Panc1 (cell line): ENCODE data around the gene FAM210B. TPM values are rescaled to one million over a fixed set of nuclear protein-coding genes. Genes with fewer than 3 reads are reported as not detected.

ENCODE experiments used
- ATAC-seq: fragments of 200-7000 bp; cut with Tn5 transposase; 2 replicates; pipeline ENCODE4 v1.9.1; 2020; ENCODE audit warnings: mild to moderate bottlenecking, moderate library complexity
- BruUV-seq: library from RNA; stranded (reverse); fragments of 400-500 nt; replicated peaks from 2 replicates; lab custom pipeline; 2021; lab: Mats Ljungman, UMichigan
- CTCF ChIA-PET: fragments of 300-600 bp; sonication (Branson Sonifier 250); formaldehyde crosslinking; loops from one replicate; lab custom pipeline; 2022; ENCODE audit warnings: antibody characterized with exemption; lab: Charles Lee
- POLR2A ChIA-PET: fragments of 300-600 bp; sonication (Branson Sonifier 250); formaldehyde crosslinking; loops from one replicate; lab custom pipeline; 2022; ENCODE audit warnings: antibody characterized with exemption; lab: Charles Lee
- DNase-seq: peaks from one replicate; pipeline ENCODE4 v3.0.0-alpha.2; 2010; ENCODE audit warnings: low read depth, low spot score
- H3K27ac ChIP-seq: 2 replicates; pipeline ENCODE4 v1.5.1; 2011; ENCODE audit warnings: mild to moderate bottlenecking, low read length, inconsistent platforms
- H3K27me3 ChIP-seq: fragments of 200-500 bp; sonication (Bioruptor generic); 2 replicates; pipeline ENCODE4 v1.6.0; 2014; ENCODE audit warnings: low read length, inconsistent platforms; ENCODE audit not compliant: control insufficient read depth, insufficient read depth
- H3K36me3 ChIP-seq: fragments of 200-500 bp; sonication (Bioruptor generic); 2 replicates; pipeline ENCODE4 v1.5.1; 2014; ENCODE audit warnings: inconsistent platforms, mild to moderate bottlenecking, low read length, moderate library complexity; ENCODE audit not compliant: control insufficient read depth, insufficient read depth
- H3K4me1 ChIP-seq: 2 replicates; pipeline ENCODE4 v1.5.1; 2011; ENCODE audit warnings: inconsistent platforms, mild to moderate bottlenecking, low read length, moderate library complexity; ENCODE audit not compliant: control insufficient read depth, insufficient read depth
- H3K4me3 ChIP-seq, 2 experiments: 2 replicates each; pipeline ENCODE4 v1.5.1; 2011 to 2012; ENCODE audit warnings: low read depth in 2 of 2, low read length in 2 of 2, mild to moderate bottlenecking in 2 of 2, inconsistent platforms in 1 of 2, moderate library complexity in 1 of 2
- H3K9me3 ChIP-seq: fragments of 200-500 bp; sonication (Bioruptor generic); 2 replicates; pipeline ENCODE4 v1.5.1; 2014; ENCODE audit warnings: low read depth, mild to moderate bottlenecking, inconsistent platforms, low read length, moderate library complexity; ENCODE audit not compliant: control insufficient read depth, insufficient read depth
- CTCF ChIP-seq: fragments of 450-650 bp; IDR thresholded peaks from 2 replicates; pipeline ENCODE4 v1.5.1; 2017; ENCODE audit warnings: mild to moderate bottlenecking
- POLR2AphosphoS5 ChIP-seq: IDR thresholded peaks from 2 replicates; pipeline ENCODE4 v1.6.1; 2012; ENCODE audit warnings: mild to moderate bottlenecking, low read depth, low read length, moderate library complexity
- REST ChIP-seq, 2 experiments: IDR thresholded peaks; 2 replicates each; pipeline ENCODE4 v1.6.1; 2011 to 2012; ENCODE audit warnings: low read depth in 2 of 2, control low read depth in 1 of 2, low read length in 1 of 2, mild to moderate bottlenecking in 1 of 2, moderate library complexity in 1 of 2; ENCODE audit not compliant: insufficient read depth in 1 of 2
- SIN3A ChIP-seq: IDR thresholded peaks from 2 replicates; pipeline ENCODE4 v1.6.1; 2012; ENCODE audit warnings: low read depth, mild to moderate bottlenecking, low read length, moderate library complexity, borderline replicate concordance; ENCODE audit not compliant: insufficient read depth
- TCF7L2 ChIP-seq: IDR thresholded peaks from 2 replicates; pipeline ENCODE4 v1.6.1; 2011; ENCODE audit warnings: mild to moderate bottlenecking, low read depth, low read length, inconsistent platforms
- in situ Hi-C: cut with HindIII; loops from 2 replicates; pipeline ENCODE4 v1.10.0; 2016; ENCODE audit warnings: low sequenced_read_pairs, low pct_unique_long_range_greater_than_20kb
- intact Hi-C: fragments of 100-400 bp; cut with micrococcal nuclease; formaldehyde crosslinking; loops from one replicate; pipeline ENCODE4 v1.10.0; 2022; ENCODE audit not compliant: unreplicated experiment
- total RNA-seq: library from RNA; stranded (reverse); gene quantifications from one replicate; pipeline ENCODE4 v1.2.1, GENCODE V29; 2021; ENCODE audit not compliant: unreplicated experiment

The FAM210B gene
- total RNA-seq, 1 experiment from 2014 or later = 10.8 TPM

GRCh38 chr20:56323656-56324055, 35.1 kb upstream of the FAM210B start:
- no TSS peak for BruUV-seq
- H3K36me3 ChIP-seq = no peaks in the 10 kb centered on the region
- TF ChIP-seq CTCF = no peak
- TF ChIP-seq TCF7L2 = no peak
- TF ChIP-seq SIN3A = no peak
- no peak for TF ChIP-seq REST (IDR thresholded peaks at IDR 0.05; ENCODE audit: insufficient read depth in 1 of 2, low read depth in 2 of 2, low read length in 1 of 2)
- no peak for TF ChIP-seq POLR2AphosphoS5
- no peak overlapping the region for H3K27ac ChIP-seq
- intact Hi-C loops = no loop called here
- H3K4me1 ChIP-seq = no peaks in the 10 kb centered on the region
- CTCF ChIA-PET = no interaction called here
- ATAC-seq (no peak), DNase-seq (no peak)
- in situ Hi-C loops = no loop called here
- POLR2A ChIA-PET = no interaction called here
- no peaks in the 10 kb centered on the region for H3K27me3 ChIP-seq
- no peaks in the 10 kb centered on the region for H3K9me3 ChIP-seq
- H3K4me3 ChIP-seq = no peak overlapping the region

GRCh38 chr20:56324806-56325205, 34.0 kb upstream of the FAM210B start:
- intact Hi-C loops (no loop called here), in situ Hi-C loops (no loop called here)
- DNase-seq (no peak), ATAC-seq (no peak)
- Histone ChIP-seq H3K27me3 (no peaks in the 10 kb centered on the region), H3K9me3 (no peaks in the 10 kb centered on the region), H3K4me3 (no peak overlapping the region), H3K36me3 (no peaks in the 10 kb centered on the region), H3K27ac (no peak overlapping the region), H3K4me1 (no peaks in the 10 kb centered on the region)
- ChIA-PET POLR2A (no interaction called here), CTCF (no interaction called here)
- BruUV-seq = no TSS peak
- TF ChIP-seq CTCF (no peak), REST (IDR thresholded peaks at IDR 0.05; ENCODE audit: insufficient read depth in 1 of 2, low read depth in 2 of 2, low read length in 1 of 2) (no peak), SIN3A (no peak), TCF7L2 (no peak), POLR2AphosphoS5 (no peak)
